Measurements from ENCODE around the gene PALLD. TPM values are rescaled to one million over a fixed set of nuclear protein-coding genes. Genes with fewer than 3 reads are reported as not detected.

Gene PALLD
- total RNA-seq, 1 donor from 2014 or later: 121 TPM

- no peak for DNase-seq
Measured at GRCh38 chr4:168648494-168648893, 151.6 kb downstream of the PALLD start.

DNA sequence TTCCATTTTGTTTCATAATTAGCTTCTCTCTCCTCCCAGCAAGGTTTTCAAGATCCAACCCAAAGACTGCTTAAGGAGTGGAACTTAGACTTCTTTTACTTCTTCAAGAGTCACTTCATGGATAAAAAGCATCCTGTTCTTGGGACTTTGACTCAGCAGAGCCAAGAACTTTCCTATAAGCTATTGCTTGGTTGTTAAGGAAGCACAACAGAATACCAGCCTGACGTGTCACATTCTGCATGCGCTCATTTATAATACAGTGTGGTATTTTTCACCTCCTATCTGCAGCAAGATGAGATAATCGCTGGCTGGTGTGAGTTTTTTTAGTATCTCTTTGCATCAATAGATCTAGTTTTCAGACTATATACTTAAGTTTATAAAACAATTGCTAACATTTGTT lies 152.1 kb downstream of the PALLD start:
- DNase-seq: no peak

DNA sequence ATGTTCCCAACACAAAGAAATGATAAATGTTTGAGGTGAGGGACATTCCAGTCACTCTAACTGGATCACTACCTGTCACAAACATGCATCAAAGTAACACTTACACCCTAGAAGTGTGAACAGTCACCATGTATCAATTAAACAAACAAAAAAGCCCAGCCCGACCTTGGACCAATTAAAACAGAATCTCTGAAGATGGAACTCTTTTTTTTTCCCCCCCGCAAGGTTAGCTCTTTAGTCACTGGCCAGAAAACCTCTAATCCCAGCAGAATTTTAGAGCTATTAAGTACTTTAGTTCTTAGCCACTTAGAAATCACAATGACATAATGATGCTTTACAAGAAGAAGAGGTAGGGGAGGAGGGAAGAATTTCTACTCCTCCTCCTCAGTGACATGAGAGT lies 154.5 kb downstream of the PALLD start:
- DNase-seq: no peak

DNA sequence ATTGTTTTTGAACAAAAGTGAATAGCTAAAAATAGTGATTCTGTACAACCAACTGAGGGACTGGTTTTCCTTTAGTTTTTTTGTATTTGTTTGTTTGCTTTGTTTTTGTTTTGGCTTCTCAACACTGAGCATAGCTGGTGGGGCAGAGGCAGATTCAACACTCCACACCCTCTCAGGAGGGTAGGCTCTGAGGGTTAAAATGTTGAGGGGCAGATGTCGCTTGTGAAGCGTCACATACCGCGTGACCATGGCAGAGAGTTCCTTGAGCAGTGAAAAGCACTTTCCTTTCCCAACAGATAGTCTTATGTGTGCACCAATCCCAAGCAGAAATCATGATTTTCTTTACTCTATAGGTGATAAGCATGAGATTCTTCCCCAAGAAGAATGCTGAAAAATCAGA lies 155.0 kb downstream of the PALLD start:
- no peak for DNase-seq

- DNase-seq: no peak
Measured at GRCh38 chr4:168652755-168653154, 155.9 kb downstream of the PALLD start.

GRCh38 chr4:168654104-168654847 lies 157.4 kb downstream of the PALLD start:
- no peak for DNase-seq

DNA sequence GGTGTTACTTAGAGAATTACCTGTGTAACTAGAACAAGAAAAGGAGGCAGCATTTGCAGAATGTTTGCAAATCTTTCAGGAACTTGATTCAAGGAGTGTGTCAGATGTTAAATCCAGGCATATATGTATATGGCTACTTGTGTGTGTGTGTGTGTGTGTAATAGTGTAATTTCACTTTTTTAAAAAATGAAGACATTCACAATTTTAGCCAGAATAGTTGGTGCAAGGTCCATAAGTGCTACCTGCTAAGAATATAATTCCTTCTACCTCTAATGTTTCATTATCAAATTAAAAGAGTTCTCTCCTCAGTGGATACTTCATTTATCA lies 158.0 kb downstream of the PALLD start:
- no peak for DNase-seq

- DNase-seq: no peak
Measured at GRCh38 chr4:168655182-168655581, 158.3 kb downstream of the PALLD start.

GRCh38 chr4:168656055-168656660 lies 159.3 kb downstream of the PALLD start:
- DNase-seq: no peak

- no peak for DNase-seq
Measured at GRCh38 chr4:168656946-168657473, 160.2 kb downstream of the PALLD start.

DNA sequence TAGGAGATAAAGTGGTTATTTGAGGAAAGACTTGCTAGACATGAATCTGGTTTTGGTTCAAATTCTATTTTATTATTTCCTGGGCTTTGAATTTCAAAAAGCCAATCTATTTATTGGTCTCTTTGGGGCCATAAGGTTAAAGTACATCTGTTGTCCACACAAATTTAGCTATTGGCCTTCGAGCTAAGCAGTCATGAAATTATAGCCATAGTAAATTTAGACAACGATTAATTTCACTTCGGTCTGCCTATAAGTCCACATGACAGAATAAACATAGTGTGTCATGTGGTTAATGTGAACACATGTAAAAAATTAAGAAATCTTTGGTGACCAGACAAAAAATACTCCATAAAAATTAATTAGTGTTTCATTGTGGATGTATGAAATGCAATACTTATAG lies 161.9 kb downstream of the PALLD start:
- DNase-seq: peak; percentile 13

GRCh38 chr4:168659741-168660465 lies 163.1 kb downstream of the PALLD start:
- DNase-seq: peak; percentile 51

GRCh38 chr4:168662297-168662984 lies 165.6 kb downstream of the PALLD start:
- no peak for DNase-seq

GRCh38 chr4:168664242-168664891 lies 167.5 kb downstream of the PALLD start:
- DNase-seq: no peak

- no peak for DNase-seq
Measured at GRCh38 chr4:168666531-168666930, 169.7 kb downstream of the PALLD start.

DNA sequence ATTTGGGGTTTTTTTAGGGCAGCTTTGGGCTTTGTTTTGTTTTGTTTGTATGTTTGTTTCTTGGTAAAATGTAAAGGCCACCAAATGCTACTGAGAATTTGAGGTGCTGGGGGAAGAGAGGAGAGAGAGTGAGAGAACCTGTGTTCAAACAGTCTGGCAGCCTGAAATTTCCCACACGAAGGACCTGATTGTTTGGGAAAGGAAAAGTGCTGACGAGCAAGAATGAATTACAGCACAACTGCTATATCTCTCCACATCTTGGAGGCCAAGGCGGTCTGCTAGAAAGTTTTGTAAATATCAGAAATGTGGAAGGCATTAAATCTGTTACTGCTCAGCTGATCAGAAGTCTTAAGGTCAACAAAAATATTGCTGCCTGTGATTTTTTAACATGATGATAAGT lies 170.5 kb downstream of the PALLD start:
- DNase-seq: peak; percentile 32

- no peak for DNase-seq
Measured at GRCh38 chr4:168667921-168668320, 171.1 kb downstream of the PALLD start.

GRCh38 chr4:168673476-168673875 lies 176.6 kb downstream of the PALLD start:
- no peak for DNase-seq

DNA sequence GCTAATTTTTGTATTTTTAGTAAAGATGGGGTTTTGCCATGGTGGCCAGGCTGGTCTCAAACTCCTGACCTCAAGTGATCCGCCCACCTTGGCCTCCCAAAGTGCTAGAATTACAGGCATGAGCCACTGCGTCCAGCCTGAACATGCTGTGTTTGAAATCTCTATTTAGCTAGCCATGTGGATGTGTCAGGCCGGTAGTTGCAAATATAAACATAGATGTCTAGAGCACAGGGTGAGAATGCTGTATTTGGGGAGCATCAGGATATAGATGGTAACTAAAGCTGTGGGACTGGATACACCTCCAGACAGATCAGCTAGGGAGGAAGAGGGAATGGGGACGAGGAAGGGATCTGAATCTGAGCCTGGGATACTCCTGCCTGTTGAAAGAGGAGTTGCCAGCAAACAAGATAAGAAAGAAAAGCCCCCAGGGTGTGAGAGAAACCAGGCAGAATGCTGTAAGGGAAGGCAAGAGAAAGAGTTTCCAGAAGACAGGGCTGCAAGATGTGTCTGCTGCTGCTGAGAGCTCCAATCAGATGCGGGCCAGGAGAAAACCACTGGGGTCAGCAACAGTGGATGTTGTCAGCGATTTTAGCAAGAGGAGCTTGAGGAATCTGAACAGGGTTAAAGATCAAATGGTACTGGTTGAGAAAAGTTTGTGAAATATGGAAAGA lies 177.4 kb downstream of the PALLD start:
- DNase-seq: no peak

- no peak for DNase-seq
Measured at GRCh38 chr4:168674866-168675265, 178.0 kb downstream of the PALLD start.

DNA sequence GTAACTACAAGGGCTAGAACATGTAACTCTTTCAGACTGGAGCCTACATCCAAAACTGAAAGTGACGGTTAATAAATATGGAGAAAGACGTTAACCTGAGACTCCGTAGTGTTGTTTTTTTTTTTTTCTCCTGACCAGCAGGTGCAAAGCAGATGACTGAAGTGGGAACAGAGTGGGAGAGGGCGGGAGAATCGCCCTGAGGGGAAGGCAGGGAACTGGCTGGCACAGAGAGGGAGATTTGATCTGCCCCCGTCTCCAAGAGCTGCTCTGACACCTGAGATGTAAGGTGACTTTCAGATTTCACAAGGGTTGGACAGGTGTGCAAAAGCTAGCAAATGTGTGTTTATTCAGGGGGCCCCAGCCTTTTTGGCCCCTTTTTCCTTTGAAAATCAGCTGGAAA lies 180.2 kb downstream of the PALLD start:
- DNase-seq: no peak

- DNase-seq: no peak
Measured at GRCh38 chr4:168677879-168678278, 181.0 kb downstream of the PALLD start.

Measured in skin of body (tissue), 2 donors.